Measurements from ENCODE around the gene AGRN. TPM values are rescaled to one million over a fixed set of nuclear protein-coding genes. Genes with fewer than 3 reads are reported as not detected.
"Not testable (repeated sequence)": the region's sequence is repeated elsewhere in the genome, so short reads cannot be mapped to it uniquely, and the experiment has no call there.

Gene AGRN
- total RNA-seq, 6 experiments from 2014 or later = 131 to 164 (median 140) TPM

DNA sequence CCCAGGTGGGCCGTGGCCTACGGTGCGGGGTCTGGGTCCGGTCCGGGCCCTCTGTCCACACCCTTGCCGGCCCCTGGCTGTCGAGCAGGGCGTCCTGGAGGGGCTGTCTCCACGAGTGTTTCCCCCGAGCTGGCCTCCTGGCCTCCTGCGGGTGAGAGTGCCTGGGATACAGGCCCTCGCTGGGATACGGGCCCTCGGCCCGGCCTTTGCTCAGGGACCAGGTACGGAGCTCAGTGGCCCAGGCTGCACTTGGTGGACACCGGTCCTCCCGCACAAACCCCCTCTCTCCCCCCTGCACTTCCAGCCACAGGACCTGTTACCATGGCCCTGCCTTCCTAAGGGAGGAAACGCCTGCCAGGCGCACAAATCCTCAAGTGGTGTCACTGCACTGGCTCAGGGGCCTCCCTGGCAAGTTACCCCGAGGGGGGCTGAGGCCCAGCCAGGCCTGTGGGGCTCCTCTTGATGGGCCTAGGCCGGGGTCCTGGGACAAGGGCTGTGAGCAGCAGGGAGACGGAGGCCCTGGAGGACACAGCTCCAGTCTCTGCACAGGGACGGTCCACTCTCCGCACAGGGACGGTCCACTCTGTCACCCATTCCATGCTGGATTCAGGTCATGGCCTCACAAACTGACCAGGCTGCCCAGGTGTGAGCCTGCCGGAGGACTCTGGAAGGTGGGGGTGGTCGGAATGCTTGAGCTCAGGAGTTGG, 72.4 kb downstream of the AGRN start:
- Mint-ChIP-seq H3K27ac (no peak overlapping the region), H3K36me3 (ENCODE audit: low read depth) (peaks cover 8% of the 10 kb centered on the region), H3K4me3 (no peak overlapping the region), H3K9me3 (no peaks in the 10 kb centered on the region), H3K27me3 (ENCODE audit: insufficient read depth) (peaks cover 3% of the 10 kb centered on the region), H3K4me1 (ENCODE audit: low read depth) (no peaks in the 10 kb centered on the region)
- TF ChIP-seq CTCF (IDR thresholded peaks at IDR 0.05) = no peak
- DNase-seq = no peak

- no peak overlapping the region for H3K4me3 Mint-ChIP-seq
- peaks cover 8% of the 10 kb centered on the region for H3K36me3 Mint-ChIP-seq (ENCODE audit: low read depth)
- H3K9me3 Mint-ChIP-seq = no peaks in the 10 kb centered on the region
- TF ChIP-seq CTCF (IDR thresholded peaks at IDR 0.05) = no peak
- peaks cover 3% of the 10 kb centered on the region for H3K27me3 Mint-ChIP-seq (ENCODE audit: insufficient read depth)
- no peaks in the 10 kb centered on the region for H3K4me1 Mint-ChIP-seq (ENCODE audit: low read depth)
- H3K27ac Mint-ChIP-seq = no peak overlapping the region
- no peak for DNase-seq
Observed at GRCh38 chr1:1092894-1093609, 73.1 kb downstream of the AGRN start.

DNA sequence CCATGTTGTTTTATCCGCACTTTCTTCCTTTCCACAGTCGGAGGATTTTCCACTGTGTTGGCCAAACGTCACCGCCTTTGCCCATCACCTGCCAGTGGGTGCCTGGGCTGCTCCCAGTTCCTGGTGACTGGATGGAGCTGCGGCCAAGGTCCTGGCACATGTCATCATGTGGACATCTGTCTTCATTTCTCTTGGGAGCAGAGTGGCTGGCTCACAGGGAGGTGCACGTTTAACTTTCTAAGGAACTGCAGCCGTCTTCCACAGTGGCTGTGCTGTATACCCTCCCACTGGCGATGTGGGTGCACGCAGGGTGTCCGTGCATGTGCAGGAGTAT, 73.7 kb downstream of the AGRN start:
- no peaks in the 10 kb centered on the region for H3K9me3 Mint-ChIP-seq
- H3K36me3 Mint-ChIP-seq (ENCODE audit: low read depth) = peaks cover 8% of the 10 kb centered on the region
- H3K27ac Mint-ChIP-seq = no peak overlapping the region
- TF ChIP-seq CTCF (IDR thresholded peaks at IDR 0.05) = no peak
- peaks cover 3% of the 10 kb centered on the region for H3K27me3 Mint-ChIP-seq (ENCODE audit: insufficient read depth)
- DNase-seq = no peak
- H3K4me3 Mint-ChIP-seq = no peak overlapping the region
- no peaks in the 10 kb centered on the region for H3K4me1 Mint-ChIP-seq (ENCODE audit: low read depth)

- Mint-ChIP-seq H3K4me1 (ENCODE audit: low read depth) (no peaks in the 10 kb centered on the region), H3K36me3 (ENCODE audit: low read depth) (peaks cover 17% of the 10 kb centered on the region), H3K27me3 (ENCODE audit: insufficient read depth) (peaks cover 3% of the 10 kb centered on the region), H3K9me3 (no peaks in the 10 kb centered on the region; the same call in 1 of the 2 replicates), H3K4me3 (no peak overlapping the region), H3K27ac (no peak overlapping the region)
- no peak for TF ChIP-seq CTCF (IDR thresholded peaks at IDR 0.05)
- no peak for DNase-seq
Observed at GRCh38 chr1:1094981-1095380, 75.1 kb downstream of the AGRN start.

GRCh38 chr1:1096136-1096535, 76.2 kb downstream of the AGRN start:
- not testable (repeated sequence) for H3K27me3 Mint-ChIP-seq (ENCODE audit: insufficient read depth); H3K4me3 Mint-ChIP-seq; DNase-seq; H3K27ac Mint-ChIP-seq; H3K9me3 Mint-ChIP-seq; H3K4me1 Mint-ChIP-seq (ENCODE audit: low read depth)
- H3K36me3 Mint-ChIP-seq (ENCODE audit: low read depth) = peaks cover 22% of the 10 kb centered on the region

DNA sequence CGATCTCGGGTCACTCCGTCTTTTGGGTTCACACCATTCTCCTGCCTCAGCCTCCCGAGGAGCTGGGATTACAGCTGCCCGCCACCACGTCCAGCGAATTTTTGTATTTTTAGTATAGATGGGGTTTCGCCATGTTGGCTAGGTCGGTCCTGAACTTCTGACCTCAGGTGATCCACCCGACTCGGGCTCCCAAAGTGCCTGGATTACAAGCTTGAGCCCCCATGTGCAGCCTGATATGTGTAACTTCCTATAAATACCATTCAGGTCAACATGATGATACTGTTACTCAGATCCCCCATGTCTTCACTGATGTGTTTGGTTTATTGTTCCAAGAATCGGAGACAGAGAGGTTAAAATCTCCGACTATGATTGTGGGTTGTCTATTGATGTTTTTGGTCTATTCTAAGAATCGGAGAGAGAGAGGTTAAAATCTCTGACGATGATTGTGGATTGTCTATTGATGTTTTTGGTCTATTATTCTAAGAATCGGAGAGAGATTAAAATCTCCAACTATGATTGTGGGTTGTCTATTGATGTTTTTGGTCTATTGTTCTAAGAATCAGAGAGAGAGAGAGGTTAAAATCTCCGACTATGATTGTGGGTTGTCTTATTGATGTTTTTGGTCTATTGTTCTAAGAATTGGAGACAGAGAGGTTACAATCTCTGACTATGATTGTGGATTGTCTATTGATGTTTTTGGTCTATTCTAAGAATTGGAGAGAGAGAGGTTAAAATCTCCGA, 78.9 kb downstream of the AGRN start:
- Mint-ChIP-seq H3K4me1 (ENCODE audit: low read depth) (no peaks in the 10 kb centered on the region), H3K9me3 (peaks cover 6% of the 10 kb centered on the region), H3K27me3 (ENCODE audit: insufficient read depth) (peaks cover 1% of the 10 kb centered on the region; the same call in 1 of the 2 replicates), H3K4me3 (no peak overlapping the region), H3K36me3 (ENCODE audit: low read depth) (peaks cover 19% of the 10 kb centered on the region), H3K27ac (no peak overlapping the region)
- DNase-seq = no peak
- TF ChIP-seq CTCF (IDR thresholded peaks at IDR 0.05) = no peak

All from HFFc6 (cell line).